ENCODE measurements around the gene DCAF8L2.

The DCAF8L2 gene

DNA sequence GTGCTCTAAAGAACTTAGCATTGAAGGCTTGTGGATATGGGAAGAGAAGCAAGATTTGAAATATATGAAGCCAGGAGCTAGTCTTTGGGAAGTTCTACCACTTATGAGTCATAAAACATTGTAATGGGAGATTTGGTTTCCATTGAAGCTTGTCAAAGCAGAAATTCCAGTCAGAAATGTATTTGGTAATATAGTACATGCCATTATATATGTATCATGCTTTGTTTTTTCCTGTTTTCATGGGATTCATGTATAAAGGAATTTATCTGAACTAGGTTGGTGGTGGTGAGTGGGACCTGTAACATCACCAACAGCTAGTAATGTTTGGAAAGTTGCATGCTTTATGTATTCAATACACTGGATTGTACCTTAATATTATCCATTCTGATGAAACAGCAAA lies 14.6 kb upstream of the DCAF8L2 start:
- Histone ChIP-seq H3K9me3 (ENCODE audit: control insufficient read depth, insufficient read depth, low read depth, low read length) (no peaks in the 10 kb centered on the region), H3K27ac (ENCODE audit: extremely low read depth, low read depth, low read length) (no peak overlapping the region), H3K36me3 (ENCODE audit: control insufficient read depth in 2 of 2, insufficient read depth in 1 of 2, low read length in 2 of 2) (no peaks in the 10 kb centered on the region), H3K4me1 (ENCODE audit: control insufficient read depth, insufficient read depth, low read length) (no peaks in the 10 kb centered on the region), H3K4me3 (ENCODE audit: low read depth, low read length) (no peak overlapping the region)
- POLR2A ChIA-PET: no interaction called here
- TF ChIP-seq ZFHX2 (tag by site-specific recombination; conservative IDR thresholded peaks at IDR 0.05) (no peak), ZNF426 (tag by site-specific recombination; IDR thresholded peaks at IDR 0.05) (no peak), ZNF169 (tag by site-specific recombination; IDR thresholded peaks at IDR 0.05) (no peak), ZBTB1 (tag by site-specific recombination; IDR thresholded peaks at IDR 0.05) (no peak), ZNF16 (tag by site-specific recombination; IDR thresholded peaks at IDR 0.05; ENCODE audit: low read depth) (no peak), EGR2 (tag by site-specific recombination; IDR thresholded peaks at IDR 0.05; ENCODE audit: low read depth) (no peak), ZNF121 (tag by site-specific recombination; IDR thresholded peaks at IDR 0.05) (no peak), ZFP69B (tag by site-specific recombination; IDR thresholded peaks at IDR 0.05) (no peak), ZNF335 (tag by site-specific recombination; conservative IDR thresholded peaks at IDR 0.05) (no peak), MYNN (tag by site-specific recombination; IDR thresholded peaks at IDR 0.05; ENCODE audit: borderline replicate concordance) (no peak), KLF9 (tag by site-specific recombination; IDR thresholded peaks at IDR 0.05; ENCODE audit: low read depth) (no peak), ZNF19 (tag by site-specific recombination; IDR thresholded peaks at IDR 0.05; ENCODE audit: low read depth) (no peak), ZNF302 (tag by site-specific recombination; IDR thresholded peaks at IDR 0.05; ENCODE audit: low read depth) (no peak)
- TF ChIP-seq, protein P1, sequence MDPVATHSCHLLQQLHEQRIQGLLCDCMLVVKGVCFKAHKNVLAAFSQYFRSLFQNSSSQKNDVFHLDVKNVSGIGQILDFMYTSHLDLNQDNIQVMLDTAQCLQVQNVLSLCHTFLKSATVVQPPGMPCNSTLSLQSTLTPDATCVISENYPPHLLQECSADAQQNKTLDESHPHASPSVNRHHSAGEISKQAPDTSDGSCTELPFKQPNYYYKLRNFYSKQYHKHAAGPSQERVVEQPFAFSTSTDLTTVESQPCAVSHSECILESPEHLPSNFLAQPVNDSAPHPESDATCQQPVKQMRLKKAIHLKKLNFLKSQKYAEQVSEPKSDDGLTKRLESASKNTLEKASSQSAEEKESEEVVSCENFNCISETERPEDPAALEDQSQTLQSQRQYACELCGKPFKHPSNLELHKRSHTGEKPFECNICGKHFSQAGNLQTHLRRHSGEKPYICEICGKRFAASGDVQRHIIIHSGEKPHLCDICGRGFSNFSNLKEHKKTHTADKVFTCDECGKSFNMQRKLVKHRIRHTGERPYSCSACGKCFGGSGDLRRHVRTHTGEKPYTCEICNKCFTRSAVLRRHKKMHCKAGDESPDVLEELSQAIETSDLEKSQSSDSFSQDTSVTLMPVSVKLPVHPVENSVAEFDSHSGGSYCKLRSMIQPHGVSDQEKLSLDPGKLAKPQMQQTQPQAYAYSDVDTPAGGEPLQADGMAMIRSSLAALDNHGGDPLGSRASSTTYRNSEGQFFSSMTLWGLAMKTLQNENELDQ (tag by site-specific recombination; IDR thresholded peaks at IDR 0.05; ENCODE audit: low read depth): no peak
- TF ChIP-seq, protein P2, sequence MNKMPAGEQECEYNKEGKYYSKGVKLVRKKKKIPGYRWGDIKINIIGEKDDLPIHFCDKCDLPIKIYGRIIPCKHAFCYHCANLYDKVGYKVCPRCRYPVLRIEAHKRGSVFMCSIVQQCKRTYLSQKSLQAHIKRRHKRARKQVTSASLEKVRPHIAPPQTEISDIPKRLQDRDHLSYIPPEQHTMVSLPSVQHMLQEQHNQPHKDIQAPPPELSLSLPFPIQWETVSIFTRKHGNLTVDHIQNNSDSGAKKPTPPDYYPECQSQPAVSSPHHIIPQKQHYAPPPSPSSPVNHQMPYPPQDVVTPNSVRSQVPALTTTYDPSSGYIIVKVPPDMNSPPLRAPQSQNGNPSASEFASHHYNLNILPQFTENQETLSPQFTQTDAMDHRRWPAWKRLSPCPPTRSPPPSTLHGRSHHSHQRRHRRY (tag by site-specific recombination; IDR thresholded peaks at IDR 0.05): no peak
- TF ChIP-seq, protein P3, sequence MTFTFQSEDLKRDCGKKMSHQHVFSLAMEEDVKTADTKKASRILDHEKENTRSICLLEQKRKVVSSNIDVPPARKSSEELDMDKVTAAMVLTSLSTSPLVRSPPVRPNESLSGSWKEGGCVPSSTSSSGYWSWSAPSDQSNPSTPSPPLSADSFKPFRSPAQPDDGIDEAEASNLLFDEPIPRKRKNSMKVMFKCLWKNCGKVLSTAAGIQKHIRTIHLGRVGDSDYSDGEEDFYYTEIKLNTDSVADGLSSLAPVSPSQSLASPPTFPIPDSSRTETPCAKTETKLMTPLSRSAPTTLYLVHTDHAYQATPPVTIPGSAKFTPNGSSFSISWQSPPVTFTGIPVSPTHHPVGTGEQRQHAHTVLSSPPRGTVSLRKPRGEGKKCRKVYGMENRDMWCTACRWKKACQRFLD (tag by site-specific recombination; IDR thresholded peaks at IDR 0.05): no peak
- TF ChIP-seq, protein P4, sequence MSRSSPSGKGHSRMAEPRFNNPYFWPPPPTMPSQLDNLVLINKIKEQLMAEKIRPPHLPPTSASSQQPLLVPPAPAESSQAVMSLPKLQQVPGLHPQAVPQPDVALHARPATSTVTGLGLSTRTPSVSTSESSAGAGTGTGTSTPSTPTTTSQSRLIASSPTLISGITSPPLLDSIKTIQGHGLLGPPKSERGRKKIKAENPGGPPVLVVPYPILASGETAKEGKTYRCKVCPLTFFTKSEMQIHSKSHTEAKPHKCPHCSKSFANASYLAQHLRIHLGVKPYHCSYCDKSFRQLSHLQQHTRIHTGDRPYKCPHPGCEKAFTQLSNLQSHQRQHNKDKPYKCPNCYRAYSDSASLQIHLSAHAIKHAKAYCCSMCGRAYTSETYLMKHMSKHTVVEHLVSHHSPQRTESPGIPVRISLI (tag by site-specific recombination; IDR thresholded peaks at IDR 0.05): no peak
- TF ChIP-seq, protein P5, sequence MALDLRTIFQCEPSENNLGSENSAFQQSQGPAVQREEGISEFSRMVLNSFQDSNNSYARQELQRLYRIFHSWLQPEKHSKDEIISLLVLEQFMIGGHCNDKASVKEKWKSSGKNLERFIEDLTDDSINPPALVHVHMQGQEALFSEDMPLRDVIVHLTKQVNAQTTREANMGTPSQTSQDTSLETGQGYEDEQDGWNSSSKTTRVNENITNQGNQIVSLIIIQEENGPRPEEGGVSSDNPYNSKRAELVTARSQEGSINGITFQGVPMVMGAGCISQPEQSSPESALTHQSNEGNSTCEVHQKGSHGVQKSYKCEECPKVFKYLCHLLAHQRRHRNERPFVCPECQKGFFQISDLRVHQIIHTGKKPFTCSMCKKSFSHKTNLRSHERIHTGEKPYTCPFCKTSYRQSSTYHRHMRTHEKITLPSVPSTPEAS (tag by site-specific recombination; IDR thresholded peaks at IDR 0.05): no peak
- TF ChIP-seq, protein P6, sequence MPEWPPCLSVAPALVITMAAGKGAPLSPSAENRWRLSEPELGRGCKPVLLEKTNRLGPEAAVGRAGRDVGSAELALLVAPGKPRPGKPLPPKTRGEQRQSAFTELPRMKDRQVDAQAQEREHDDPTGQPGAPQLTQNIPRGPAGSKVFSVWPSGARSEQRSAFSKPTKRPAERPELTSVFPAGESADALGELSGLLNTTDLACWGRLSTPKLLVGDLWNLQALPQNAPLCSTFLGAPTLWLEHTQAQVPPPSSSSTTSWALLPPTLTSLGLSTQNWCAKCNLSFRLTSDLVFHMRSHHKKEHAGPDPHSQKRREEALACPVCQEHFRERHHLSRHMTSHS (tag by site-specific recombination; IDR thresholded peaks at IDR 0.05): no peak
- TF ChIP-seq, protein P7, sequence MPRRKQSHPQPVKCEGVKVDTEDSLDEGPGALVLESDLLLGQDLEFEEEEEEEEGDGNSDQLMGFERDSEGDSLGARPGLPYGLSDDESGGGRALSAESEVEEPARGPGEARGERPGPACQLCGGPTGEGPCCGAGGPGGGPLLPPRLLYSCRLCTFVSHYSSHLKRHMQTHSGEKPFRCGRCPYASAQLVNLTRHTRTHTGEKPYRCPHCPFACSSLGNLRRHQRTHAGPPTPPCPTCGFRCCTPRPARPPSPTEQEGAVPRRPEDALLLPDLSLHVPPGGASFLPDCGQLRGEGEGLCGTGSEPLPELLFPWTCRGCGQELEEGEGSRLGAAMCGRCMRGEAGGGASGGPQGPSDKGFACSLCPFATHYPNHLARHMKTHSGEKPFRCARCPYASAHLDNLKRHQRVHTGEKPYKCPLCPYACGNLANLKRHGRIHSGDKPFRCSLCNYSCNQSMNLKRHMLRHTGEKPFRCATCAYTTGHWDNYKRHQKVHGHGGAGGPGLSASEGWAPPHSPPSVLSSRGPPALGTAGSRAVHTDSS (tag by site-specific recombination; IDR thresholded peaks at IDR 0.05): no peak
- CTCF ChIA-PET: interaction anchor here (1.3 kb wide), 1 partner anchor 20 kb away, joined by 3 read pairs; no protein-coding TSS in a partner anchor

Data from HEK293 (cell line).